ENCODE results near the gene MGME1.
"Not testable (repeated sequence)": the region's sequence is repeated elsewhere in the genome, so short reads cannot be mapped to it uniquely, and the experiment has no call there.

The MGME1 gene

GRCh38 chr20:17941087-17941825 is 27.6 kb upstream of the MGME1 start:
- no peak for DNase-seq

GRCh38 chr20:17941826-17942196 is 27.0 kb upstream of the MGME1 start:
- DNase-seq, result no peak

- DNase-seq, result no peak
Measured at GRCh38 chr20:17943343-17943742, 25.5 kb upstream of the MGME1 start.

DNA sequence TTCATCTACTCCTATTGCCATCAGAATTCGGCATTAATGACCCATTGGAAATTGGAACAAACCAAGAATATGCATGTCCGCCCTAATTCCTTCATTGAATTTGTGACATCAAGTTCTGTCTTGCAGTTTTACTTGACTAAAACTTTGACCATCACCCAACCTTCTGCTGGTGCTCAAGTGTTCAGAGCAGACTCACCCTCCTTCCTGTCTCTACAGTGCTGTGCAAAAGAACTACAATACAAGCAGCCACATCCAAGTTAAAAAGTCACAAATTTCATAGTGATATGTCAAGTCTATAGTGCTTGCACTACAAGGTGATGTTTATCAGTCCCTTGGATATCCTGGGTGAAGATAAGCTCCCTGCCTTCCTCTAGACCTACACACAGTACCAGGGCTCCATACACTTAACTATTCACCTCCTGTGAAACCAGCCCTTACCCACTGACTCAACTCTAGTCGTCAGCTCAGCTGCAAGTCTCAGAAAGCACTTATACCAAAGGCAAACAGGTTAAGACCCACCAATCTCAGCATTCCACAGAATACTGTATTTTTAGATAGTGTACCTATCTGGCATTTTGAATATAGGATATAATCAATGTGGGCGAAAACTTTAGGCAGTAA is 23.9 kb upstream of the MGME1 start:
- DNase-seq, result no peak

- no peak for DNase-seq
Measured at GRCh38 chr20:17946040-17946439, 22.8 kb upstream of the MGME1 start.

DNA sequence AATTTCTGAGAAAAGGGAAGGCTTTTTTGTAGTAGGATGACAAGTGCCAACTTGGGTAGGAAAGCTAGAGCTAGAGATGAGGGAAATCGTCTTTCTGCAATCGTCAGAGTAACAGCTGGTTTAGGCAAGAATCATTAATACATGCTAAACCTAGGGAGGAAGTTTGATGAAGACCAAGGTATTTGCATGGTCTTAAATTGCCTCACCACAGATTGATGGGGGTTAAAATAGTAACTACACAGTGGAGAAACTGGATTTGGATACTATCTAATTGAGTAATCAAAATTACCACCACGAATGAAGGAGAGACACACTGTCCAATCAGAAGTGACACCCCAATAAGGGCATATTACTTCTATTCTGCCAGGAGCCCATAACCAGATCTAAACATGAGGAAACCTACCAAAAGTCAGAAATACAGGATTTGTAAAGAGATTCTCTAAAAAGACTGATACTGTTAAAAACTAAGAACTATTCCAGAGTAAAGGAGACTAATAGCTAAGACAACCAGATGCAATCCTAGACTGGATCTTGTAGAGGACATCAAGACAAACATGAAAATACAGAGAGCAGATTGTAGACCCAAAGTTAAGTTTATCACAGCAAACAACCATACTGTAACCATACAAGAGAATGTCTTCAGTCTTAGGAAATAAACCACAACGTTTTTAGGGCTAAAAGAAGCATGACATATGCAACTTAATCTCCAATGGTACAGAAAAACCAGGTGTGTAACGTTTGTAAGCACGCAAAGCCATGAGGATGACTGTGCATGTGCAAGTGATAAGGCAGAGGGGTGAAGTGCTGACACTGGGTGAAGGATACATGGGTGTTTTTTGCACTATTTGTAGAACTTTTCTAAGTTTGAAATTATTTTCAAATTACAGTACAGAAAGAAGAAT is 22.0 kb upstream of the MGME1 start:
- DNase-seq, result no peak

DNA sequence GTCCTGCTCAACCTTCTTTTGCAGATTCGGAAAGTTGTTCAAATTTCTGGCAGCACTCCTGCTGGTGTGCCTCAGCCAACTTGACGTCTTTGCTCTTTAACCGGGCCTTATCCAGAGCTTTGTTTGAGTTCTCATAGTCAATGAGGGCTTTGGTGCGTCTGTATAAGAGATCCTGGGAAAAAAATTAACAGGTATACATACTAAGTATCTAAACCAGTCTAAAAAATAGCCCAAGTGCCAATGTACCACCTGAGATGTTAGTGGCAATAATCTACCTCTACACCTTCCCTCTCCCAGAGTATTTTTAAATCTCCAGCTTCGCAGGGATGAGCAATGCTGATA is 21.4 kb upstream of the MGME1 start:
- no peak for DNase-seq

GRCh38 chr20:17948442-17948841 is 20.4 kb upstream of the MGME1 start:
- DNase-seq, result no peak

- DNase-seq, result no peak
Measured at GRCh38 chr20:17949899-17950298, 18.9 kb upstream of the MGME1 start.

DNA sequence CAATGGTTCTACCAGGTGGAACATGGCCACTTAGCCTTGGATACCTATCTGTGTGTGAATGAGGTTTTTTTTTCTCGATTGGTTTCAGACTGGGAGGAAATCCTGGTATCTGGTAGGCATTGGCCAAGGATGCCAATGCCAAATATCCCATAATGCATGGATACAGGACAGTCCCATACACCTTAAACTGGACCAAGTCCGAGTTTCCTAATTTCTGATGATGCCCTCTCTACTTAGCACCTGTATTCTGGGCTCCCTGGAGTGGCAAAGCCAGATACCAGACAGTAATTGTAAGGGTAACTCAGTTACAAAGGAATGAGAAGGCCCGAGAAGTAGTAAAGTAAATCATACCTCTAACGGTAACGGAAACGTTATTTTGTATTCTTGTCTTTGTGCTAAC is 18.1 kb upstream of the MGME1 start:
- no peak for DNase-seq

- DNase-seq, result no peak
Measured at GRCh38 chr20:17951323-17951722, 17.5 kb upstream of the MGME1 start.

- no peak for DNase-seq
Measured at GRCh38 chr20:17952692-17953684, 15.8 kb upstream of the MGME1 start.

- no peak for DNase-seq
Measured at GRCh38 chr20:17953935-17954334, 14.9 kb upstream of the MGME1 start.

DNA sequence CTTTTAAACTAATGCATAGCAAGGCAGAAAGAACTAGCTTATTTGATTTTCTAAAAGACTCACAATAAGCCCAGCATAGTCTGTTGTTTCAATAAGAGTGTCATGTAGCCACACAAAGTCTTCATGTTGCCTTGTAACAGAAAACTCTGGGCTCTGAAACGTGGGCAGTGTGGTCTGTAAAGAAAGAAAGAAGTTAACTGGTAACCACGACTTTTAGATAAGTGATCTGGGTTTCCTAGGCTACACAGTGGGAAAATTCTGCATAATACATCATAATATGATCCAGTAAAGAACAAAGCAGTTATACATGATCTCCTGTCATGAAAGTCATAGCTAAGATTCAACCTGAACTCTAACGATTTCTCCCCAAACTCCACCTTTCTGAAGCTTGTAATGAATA is 13.5 kb upstream of the MGME1 start:
- DNase-seq, result no peak

- no peak for DNase-seq
Measured at GRCh38 chr20:17956099-17956685, 12.6 kb upstream of the MGME1 start.

- DNase-seq, result no peak
Measured at GRCh38 chr20:17957505-17958363, 11.1 kb upstream of the MGME1 start.

GRCh38 chr20:17958373-17959256 is 10.2 kb upstream of the MGME1 start:
- DNase-seq, result no peak

DNA sequence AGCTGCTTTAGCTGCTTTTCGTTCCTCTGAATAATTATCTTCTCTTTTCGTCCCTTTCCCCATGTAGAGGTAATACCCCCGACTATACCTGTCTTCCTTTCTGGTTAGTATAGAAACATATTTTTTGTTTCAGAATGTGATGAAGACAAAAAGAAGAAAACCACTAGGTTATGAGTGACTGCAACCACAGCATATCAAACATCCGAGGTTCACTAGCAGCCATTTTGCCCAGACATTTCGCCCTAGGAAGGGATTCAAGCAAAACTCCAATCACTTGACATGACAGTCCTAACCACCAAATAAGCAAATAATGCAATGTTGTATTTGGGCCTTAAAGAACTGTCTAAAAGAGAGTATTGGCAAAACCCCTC is 9.6 kb upstream of the MGME1 start:
- DNase-seq, result no peak

GRCh38 chr20:17960400-17960885 is 8.4 kb upstream of the MGME1 start:
- DNase-seq, result not testable (repeated sequence)

DNA sequence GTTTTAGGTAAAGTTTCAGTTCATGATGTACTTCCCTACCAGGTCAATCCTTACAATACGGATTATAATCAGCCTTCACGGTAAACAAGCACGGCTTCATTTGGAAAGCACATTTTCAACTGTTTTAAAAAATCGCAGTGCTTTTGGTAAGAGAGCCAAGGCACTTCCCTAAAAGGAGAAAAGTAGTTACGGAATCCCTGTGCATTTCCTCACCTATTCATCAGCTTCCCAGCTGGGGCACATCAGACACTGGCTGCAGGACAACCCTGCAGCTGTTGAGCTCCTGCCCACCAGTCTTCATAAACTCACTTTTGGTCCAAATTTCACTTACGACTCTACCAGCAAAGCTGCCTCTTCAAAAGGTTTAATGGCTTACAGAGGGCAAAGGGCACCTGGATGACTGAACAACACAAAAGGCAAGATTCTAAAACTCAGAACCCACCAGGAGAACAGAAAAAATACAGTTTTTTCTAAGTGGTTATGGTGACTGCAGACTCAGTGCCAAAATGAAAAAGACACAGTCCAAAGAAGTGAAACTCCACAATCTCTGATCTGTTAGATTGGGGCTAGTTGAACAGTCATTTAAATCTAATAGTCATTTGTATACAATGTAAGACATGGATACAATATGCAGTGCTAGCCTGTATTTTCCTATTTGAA is 7.8 kb upstream of the MGME1 start:
- DNase-seq, result no peak

Data from NCI-H1092 (cell line).